Chondrocyte (in vitro differentiated cells): ENCODE data around the gene DUSP22. TPM values are rescaled to one million over a fixed set of nuclear protein-coding genes. Genes with fewer than 3 reads are reported as not detected.

ENCODE experiments used
- DNase-seq: peaks from one replicate; pipeline ENCODE4 v3.0.0; 2021; ENCODE audit warnings: mixed read lengths, low spot score
- H3K27ac Mint-ChIP-seq: one replicate; pipeline ENCODE4 v1.8.0; 2021; ENCODE audit warnings: mild to moderate bottlenecking, moderate library complexity, mixed read lengths; ENCODE audit not compliant: unreplicated experiment
- H3K27me3 Mint-ChIP-seq: 2 replicates; pipeline ENCODE4 v1.8.0; 2021; ENCODE audit warnings: low read depth, mixed read lengths
- H3K36me3 Mint-ChIP-seq: 2 replicates; pipeline ENCODE4 v1.8.0; 2021; ENCODE audit warnings: low read depth, mixed read lengths
- H3K4me1 Mint-ChIP-seq: 2 replicates; pipeline ENCODE4 v1.8.0; 2021; ENCODE audit warnings: low read depth, mild to moderate bottlenecking, mixed read lengths
- H3K4me3 Mint-ChIP-seq: one replicate; pipeline ENCODE4 v1.8.0; 2021; ENCODE audit warnings: mild to moderate bottlenecking, moderate library complexity, mixed read lengths; ENCODE audit not compliant: unreplicated experiment
- H3K9me3 Mint-ChIP-seq: 2 replicates; pipeline ENCODE4 v1.8.0; 2021; ENCODE audit warnings: low read depth, mixed read lengths
- total RNA-seq: library from RNA; stranded (reverse); gene quantifications from 3 replicates; pipeline ENCODE4 v1.2.1, GENCODE V29; 2021
- TF ChIP-seq, protein P1 (sequence below): fragments of 200-600 bp; sonication (generic); IDR thresholded peaks from 2 replicates; pipeline ENCODE4 v1.5.0; 2021; ENCODE audit warnings: antibody characterized with exemption, mild to moderate bottlenecking, moderate library complexity

DUSP22 gene
- total RNA-seq, 1 donor from 2014 or later: 34.2 TPM

- Mint-ChIP-seq H3K27ac (no peak overlapping the region), H3K36me3 (peaks cover 3% of the 10 kb centered on the region), H3K9me3 (peaks cover 14% of the 10 kb centered on the region), H3K4me3 (no peak overlapping the region), H3K27me3 (no peaks in the 10 kb centered on the region), H3K4me1 (peaks cover 9% of the 10 kb centered on the region)
- TF ChIP-seq, protein P1, sequence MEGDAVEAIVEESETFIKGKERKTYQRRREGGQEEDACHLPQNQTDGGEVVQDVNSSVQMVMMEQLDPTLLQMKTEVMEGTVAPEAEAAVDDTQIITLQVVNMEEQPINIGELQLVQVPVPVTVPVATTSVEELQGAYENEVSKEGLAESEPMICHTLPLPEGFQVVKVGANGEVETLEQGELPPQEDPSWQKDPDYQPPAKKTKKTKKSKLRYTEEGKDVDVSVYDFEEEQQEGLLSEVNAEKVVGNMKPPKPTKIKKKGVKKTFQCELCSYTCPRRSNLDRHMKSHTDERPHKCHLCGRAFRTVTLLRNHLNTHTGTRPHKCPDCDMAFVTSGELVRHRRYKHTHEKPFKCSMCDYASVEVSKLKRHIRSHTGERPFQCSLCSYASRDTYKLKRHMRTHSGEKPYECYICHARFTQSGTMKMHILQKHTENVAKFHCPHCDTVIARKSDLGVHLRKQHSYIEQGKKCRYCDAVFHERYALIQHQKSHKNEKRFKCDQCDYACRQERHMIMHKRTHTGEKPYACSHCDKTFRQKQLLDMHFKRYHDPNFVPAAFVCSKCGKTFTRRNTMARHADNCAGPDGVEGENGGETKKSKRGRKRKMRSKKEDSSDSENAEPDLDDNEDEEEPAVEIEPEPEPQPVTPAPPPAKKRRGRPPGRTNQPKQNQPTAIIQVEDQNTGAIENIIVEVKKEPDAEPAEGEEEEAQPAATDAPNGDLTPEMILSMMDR: no peak
- no peak for DNase-seq
Observed at GRCh38 chr6:317060-317447, 24.8 kb downstream of the DUSP22 start.

- Mint-ChIP-seq H3K9me3 (peaks cover 14% of the 10 kb centered on the region), H3K36me3 (peaks cover 3% of the 10 kb centered on the region), H3K4me1 (peaks cover 9% of the 10 kb centered on the region), H3K27ac (peak overlapping the region; percentile 14), H3K4me3 (no peak overlapping the region), H3K27me3 (no peaks in the 10 kb centered on the region)
- no peak for DNase-seq
- TF ChIP-seq, protein P1: no peak
Observed at GRCh38 chr6:317448-318144, 25.3 kb downstream of the DUSP22 start.

GRCh38 chr6:318243-318890, 26.1 kb downstream of the DUSP22 start:
- TF ChIP-seq, protein P1: no peak
- peaks cover 3% of the 10 kb centered on the region for H3K36me3 Mint-ChIP-seq
- peaks cover 9% of the 10 kb centered on the region for H3K4me1 Mint-ChIP-seq
- DNase-seq: no peak
- no peak overlapping the region for H3K4me3 Mint-ChIP-seq
- no peak overlapping the region for H3K27ac Mint-ChIP-seq
- no peaks in the 10 kb centered on the region for H3K27me3 Mint-ChIP-seq
- H3K9me3 Mint-ChIP-seq: peaks cover 14% of the 10 kb centered on the region

DNA sequence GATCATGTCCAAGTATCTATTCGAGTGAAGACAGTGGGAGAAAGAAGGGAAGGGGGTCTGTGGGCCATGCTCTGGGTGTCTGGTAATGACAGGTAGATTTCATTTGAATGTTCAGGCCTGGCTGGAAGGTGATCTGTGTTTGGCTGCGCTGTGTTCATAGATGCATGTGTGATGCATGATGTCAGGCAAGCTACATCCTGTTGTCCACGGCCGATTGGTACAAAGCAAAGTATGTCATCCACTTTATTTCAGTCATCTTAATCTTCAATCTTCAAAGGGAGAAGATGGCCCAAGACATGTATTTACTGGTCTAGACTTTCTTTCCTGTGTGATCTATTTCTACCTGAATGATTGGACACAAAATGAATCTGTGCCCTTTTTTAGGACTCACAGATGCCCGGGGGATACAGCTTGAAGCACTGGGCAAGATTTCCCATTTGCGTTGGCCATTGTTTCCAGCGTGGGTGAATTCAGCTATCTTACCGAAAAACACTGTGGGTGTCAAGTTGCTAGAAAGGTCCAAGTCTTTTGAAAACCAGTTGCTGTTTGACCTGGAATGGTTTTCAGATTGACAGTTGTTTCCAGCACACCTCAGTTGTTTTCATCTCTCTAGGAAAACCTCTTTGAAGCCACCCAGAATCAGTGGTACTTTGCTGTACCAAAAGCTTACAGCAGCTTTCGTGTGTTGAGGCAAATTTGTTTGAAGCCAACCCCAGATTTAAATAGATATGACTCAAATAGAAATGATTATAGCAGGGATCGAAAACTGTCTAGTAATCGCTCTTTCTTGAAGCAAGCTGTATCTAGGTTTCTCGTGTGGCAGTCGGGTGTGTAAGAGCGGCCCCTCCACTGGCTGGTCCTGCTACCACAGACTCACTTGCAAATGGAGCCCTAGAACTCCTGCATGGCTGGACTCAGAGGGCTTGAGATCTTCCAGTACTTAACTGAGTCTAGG, 27.2 kb downstream of the DUSP22 start:
- no peak overlapping the region for H3K27ac Mint-ChIP-seq

More for the DNA sequence above, 27.2 kb downstream of the DUSP22 start:
- Mint-ChIP-seq H3K36me3 (peaks cover 3% of the 10 kb centered on the region), H3K9me3 (peaks cover 14% of the 10 kb centered on the region), H3K4me3 (no peak overlapping the region), H3K27me3 (no peaks in the 10 kb centered on the region), H3K4me1 (peaks cover 9% of the 10 kb centered on the region)
- TF ChIP-seq, protein P1: no peak
- DNase-seq: no peak
